ENCODE measurements around the gene NIPBL. TPM values are rescaled to one million over a fixed set of nuclear protein-coding genes. Genes with fewer than 3 reads are reported as not detected.

The NIPBL gene
- total and polyA plus RNA-seq, 2 experiments from 2014 or later, result 18.5 to 35.0 TPM

DNA sequence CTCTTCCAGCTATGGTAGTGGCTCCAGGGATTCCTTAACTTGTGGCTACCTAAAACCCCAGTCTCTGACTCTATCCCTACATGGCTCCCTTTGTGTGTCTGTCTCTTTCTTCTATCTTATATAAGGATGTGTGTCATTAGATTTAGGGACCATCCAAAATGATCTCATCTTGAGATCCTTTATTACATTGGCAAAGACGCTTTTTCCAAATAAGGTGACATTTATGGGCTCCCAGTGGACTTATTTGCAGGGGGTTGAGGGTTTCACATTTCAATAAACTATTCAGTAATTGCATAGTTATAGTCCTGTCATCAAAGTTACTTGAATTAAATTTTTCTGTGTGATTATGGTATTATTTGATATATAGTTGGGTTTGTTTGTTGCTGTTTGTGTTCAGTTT is 59.2 kb downstream of the NIPBL start:
- Histone ChIP-seq H3K4me2 (no peak overlapping the region), H4K20me1 (ENCODE audit: insufficient read depth, poor library complexity, severe bottlenecking) (peaks cover 88% of the 10 kb centered on the region), H3K79me2 (peaks cover 100% of the 10 kb centered on the region), H3K9me3 (ENCODE audit: low read depth) (no peaks in the 10 kb centered on the region), H3K4me1 (ENCODE audit: insufficient read depth) (no peaks in the 10 kb centered on the region), H3K9me2 (replicated peaks; ENCODE audit: insufficient read depth) (no peaks in the 10 kb centered on the region), H3K27ac (no peak overlapping the region), H3K36me3 (replicated peaks; ENCODE audit: insufficient read depth, low read depth) (no peaks in the 10 kb centered on the region), H2AFZ (no peak overlapping the region), H3K27me3 (no peaks in the 10 kb centered on the region), H3K4me3 (no peak overlapping the region)
- no peak for DNase-seq (ENCODE audit: low spot score)
- WGBS (ENCODE audit: low lambda C conversion rate, missing lambda C conversion rate), result 83% methylated on average over 1 of the region's 1 CpG
- TF ChIP-seq, protein P1, sequence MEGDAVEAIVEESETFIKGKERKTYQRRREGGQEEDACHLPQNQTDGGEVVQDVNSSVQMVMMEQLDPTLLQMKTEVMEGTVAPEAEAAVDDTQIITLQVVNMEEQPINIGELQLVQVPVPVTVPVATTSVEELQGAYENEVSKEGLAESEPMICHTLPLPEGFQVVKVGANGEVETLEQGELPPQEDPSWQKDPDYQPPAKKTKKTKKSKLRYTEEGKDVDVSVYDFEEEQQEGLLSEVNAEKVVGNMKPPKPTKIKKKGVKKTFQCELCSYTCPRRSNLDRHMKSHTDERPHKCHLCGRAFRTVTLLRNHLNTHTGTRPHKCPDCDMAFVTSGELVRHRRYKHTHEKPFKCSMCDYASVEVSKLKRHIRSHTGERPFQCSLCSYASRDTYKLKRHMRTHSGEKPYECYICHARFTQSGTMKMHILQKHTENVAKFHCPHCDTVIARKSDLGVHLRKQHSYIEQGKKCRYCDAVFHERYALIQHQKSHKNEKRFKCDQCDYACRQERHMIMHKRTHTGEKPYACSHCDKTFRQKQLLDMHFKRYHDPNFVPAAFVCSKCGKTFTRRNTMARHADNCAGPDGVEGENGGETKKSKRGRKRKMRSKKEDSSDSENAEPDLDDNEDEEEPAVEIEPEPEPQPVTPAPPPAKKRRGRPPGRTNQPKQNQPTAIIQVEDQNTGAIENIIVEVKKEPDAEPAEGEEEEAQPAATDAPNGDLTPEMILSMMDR (IDR thresholded peaks at IDR 0.05; ENCODE audit: poor library complexity), result no peak
- TF ChIP-seq EZH2phosphoT487 (IDR thresholded peaks at IDR 0.05; ENCODE audit: low read depth, severe bottlenecking, unreplicated experiment), result no peak
- TF ChIP-seq EZH2 (IDR thresholded peaks at IDR 0.05; ENCODE audit: borderline replicate concordance), result no peak

DNA sequence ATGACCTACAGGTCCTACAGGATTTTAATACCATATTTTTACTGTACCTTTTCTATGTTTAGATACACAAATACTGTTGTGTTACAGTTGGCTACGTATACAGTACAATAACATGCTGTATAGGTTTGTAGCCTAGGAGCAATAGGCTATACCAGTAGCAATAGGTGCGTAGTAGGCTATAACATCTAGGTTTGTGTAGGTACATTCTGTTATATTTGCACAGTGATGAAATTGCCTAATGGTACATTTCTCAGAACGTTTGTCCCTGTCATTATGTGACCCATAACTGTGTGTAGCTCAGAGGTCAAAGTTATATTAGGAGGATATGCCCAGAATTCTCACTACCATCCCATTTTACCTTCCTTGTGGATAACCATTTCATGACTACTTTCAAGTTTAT is 59.7 kb downstream of the NIPBL start:
- TF ChIP-seq EZH2phosphoT487 (IDR thresholded peaks at IDR 0.05; ENCODE audit: low read depth, severe bottlenecking, unreplicated experiment), result no peak
- no peak for TF ChIP-seq EZH2 (IDR thresholded peaks at IDR 0.05; ENCODE audit: borderline replicate concordance)
- TF ChIP-seq, protein P1 (IDR thresholded peaks at IDR 0.05; ENCODE audit: poor library complexity), result no peak
- H3K9me3 ChIP-seq (ENCODE audit: low read depth), result no peaks in the 10 kb centered on the region
- no peak overlapping the region for H2AFZ ChIP-seq
- no peaks in the 10 kb centered on the region for H3K9me2 ChIP-seq (replicated peaks; ENCODE audit: insufficient read depth)
- peaks cover 100% of the 10 kb centered on the region for H3K79me2 ChIP-seq
- no peak overlapping the region for H3K4me3 ChIP-seq
- H3K27me3 ChIP-seq, result no peaks in the 10 kb centered on the region
- peaks cover 86% of the 10 kb centered on the region for H4K20me1 ChIP-seq (ENCODE audit: insufficient read depth, poor library complexity, severe bottlenecking)
- no peak overlapping the region for H3K27ac ChIP-seq
- no peaks in the 10 kb centered on the region for H3K36me3 ChIP-seq (replicated peaks; ENCODE audit: insufficient read depth, low read depth)
- H3K4me1 ChIP-seq (ENCODE audit: insufficient read depth), result no peaks in the 10 kb centered on the region
- 77% methylated on average over 3 of the region's 3 CpGs for WGBS (ENCODE audit: low lambda C conversion rate, missing lambda C conversion rate)
- H3K4me2 ChIP-seq, result no peak overlapping the region
- no peak for DNase-seq (ENCODE audit: low spot score)

DNA sequence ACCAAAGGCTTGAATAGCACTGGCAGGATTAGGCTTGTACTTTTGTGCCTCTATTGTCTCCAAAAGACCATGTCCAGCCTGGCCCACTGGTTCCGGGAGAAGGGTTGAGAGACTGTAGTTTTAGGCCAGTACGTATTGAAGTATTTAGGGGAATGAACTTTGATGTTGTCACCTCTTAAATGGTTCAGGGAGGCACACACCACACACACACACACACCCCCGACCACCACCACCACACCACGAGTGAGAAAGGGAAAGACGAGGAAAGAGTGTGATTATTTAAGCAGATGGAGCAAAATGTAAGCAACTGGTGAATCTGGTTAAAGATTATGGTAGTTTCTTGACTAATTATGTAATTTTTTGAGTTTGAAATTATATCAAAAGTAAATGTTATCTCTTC is 61.6 kb downstream of the NIPBL start:
- WGBS (ENCODE audit: low lambda C conversion rate, missing lambda C conversion rate), result 91% methylated on average over 5 of the region's 5 CpGs
- Histone ChIP-seq H3K4me2 (no peak overlapping the region), H3K9me2 (replicated peaks; ENCODE audit: insufficient read depth) (no peaks in the 10 kb centered on the region), H3K27me3 (no peaks in the 10 kb centered on the region), H3K9me3 (ENCODE audit: low read depth) (no peaks in the 10 kb centered on the region), H3K36me3 (replicated peaks; ENCODE audit: insufficient read depth, low read depth) (no peaks in the 10 kb centered on the region), H3K4me1 (ENCODE audit: insufficient read depth) (no peaks in the 10 kb centered on the region), H4K20me1 (ENCODE audit: insufficient read depth, poor library complexity, severe bottlenecking) (peaks cover 86% of the 10 kb centered on the region), H3K4me3 (no peak overlapping the region), H2AFZ (no peak overlapping the region), H3K79me2 (peaks cover 100% of the 10 kb centered on the region), H3K27ac (no peak overlapping the region)
- TF ChIP-seq, protein P1 (IDR thresholded peaks at IDR 0.05; ENCODE audit: poor library complexity), result no peak
- TF ChIP-seq EZH2phosphoT487 (IDR thresholded peaks at IDR 0.05; ENCODE audit: low read depth, severe bottlenecking, unreplicated experiment), result no peak
- DNase-seq (ENCODE audit: low spot score), result no peak

All from hepatocyte (in vitro differentiated cells).